Measurements from ENCODE around the gene SLC31A2.

SLC31A2 gene

GRCh38 chr9:113187929-113188595 lies 37.3 kb downstream of the SLC31A2 start:
- no peak for DNase-seq

DNA sequence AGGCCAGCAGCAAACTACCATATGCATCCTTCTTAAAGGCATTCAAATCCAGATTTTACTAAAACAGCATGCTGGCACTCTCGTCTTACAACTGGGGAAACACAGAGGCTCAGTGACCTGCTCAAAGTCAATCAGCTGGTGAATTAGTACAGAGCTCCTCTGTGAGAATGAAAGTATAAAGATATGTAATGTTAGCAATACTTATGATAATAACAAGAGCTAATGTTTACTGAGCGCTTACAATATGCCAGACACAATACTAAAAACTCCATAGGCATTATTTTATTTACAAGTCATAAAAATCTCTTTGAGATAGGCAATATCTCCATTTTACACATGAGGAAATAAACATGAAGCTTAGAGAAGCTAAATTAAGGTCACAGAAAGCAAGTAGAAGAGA lies 41.6 kb downstream of the SLC31A2 start:
- no peak for DNase-seq

- no peak for DNase-seq
These were observed 49.0 kb downstream of the SLC31A2 start for GRCh38 chr9:113199683-113200329.

DNA sequence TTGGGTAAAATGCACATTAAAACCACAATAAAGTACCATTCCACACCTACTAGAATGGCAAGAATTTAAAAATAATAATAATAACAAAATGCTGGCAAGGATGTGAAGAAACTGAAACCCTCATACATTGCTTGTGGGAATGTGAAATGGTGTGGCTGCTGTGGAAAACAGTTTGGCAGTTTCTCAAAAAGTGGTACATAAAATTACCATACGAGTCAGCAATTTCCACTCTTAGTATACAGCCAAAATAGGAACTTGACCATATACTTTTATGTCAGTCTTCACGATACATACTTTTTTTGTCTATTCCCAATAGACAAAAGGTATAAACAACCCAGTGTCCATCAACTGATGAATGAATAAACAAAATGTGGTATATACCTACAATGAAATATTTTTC lies 54.6 kb downstream of the SLC31A2 start:
- DNase-seq = no peak

- DNase-seq = no peak
These were observed 55.1 kb downstream of the SLC31A2 start for GRCh38 chr9:113205861-113206260.

DNA sequence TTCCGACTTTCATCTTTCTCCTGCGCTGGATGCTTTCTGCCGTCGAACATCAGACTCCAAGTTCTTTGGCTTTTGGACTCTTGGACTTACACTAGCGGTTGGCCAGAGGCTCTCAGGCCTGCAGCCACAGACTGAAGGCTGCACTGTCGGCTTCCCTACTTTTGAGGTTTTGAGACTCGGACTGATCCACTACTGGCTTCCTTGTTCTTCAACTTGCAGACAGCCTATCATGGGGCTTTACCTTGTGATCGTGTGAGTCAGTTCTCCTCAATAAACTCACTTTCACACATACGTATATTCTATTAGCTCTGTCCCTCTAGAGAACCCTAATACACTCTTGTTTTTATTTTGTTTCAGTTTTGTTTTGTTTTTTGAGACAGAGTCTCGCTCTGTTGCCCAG lies 60.0 kb downstream of the SLC31A2 start:
- DNase-seq = no peak

Measured in NCI-H748 treated with DMSO at 0.1 percent for 48 hours (cell line).